ENCODE results near the gene PFKM. TPM values are rescaled to one million over a fixed set of nuclear protein-coding genes. Genes with fewer than 3 reads are reported as not detected.
"Not testable (repeated sequence)": the region's sequence is repeated elsewhere in the genome, so short reads cannot be mapped to it uniquely, and the experiment has no call there.

The PFKM gene
- total RNA-seq, 4 donors from 2014 or later: 15.1 to 28.1 (median 26.0) TPM

GRCh38 chr12:48145981-48146380, 26.8 kb downstream of the PFKM start:
- WGBS, 2 donors: 51 to 65% methylated on average over 1 of the region's 1 CpG
- TF ChIP-seq POLR2A (IDR thresholded peaks at IDR 0.05): no peak
- no peak for TF ChIP-seq CTCF (IDR thresholded peaks at IDR 0.05)
- no peak overlapping the region for H3K4me3 ChIP-seq (ENCODE audit: low read depth, poor library complexity, severe bottlenecking)
- no peak for DNase-seq (ENCODE audit: low spot score in 2 of 2)
- intact Hi-C loops (cut with DNase I; ENCODE audit: low total_unique reads): no loop called here

GRCh38 chr12:48151103-48151771, 32.1 kb downstream of the PFKM start:
- intact Hi-C loops (cut with DNase I; ENCODE audit: low total_unique reads): no loop called here
- 61 to 81% methylated on average over 2 of the region's 2 CpGs for WGBS, 2 donors

GRCh38 chr12:48155786-48156185, 36.6 kb downstream of the PFKM start:
- intact Hi-C loops (cut with DNase I; ENCODE audit: low total_unique reads); DNase-seq (ENCODE audit: low spot score in 2 of 2); H3K4me3 ChIP-seq (ENCODE audit: low read depth, poor library complexity, severe bottlenecking): not testable (repeated sequence)
- WGBS, 2 donors: 96 to 97% methylated on average over 5 of the region's 5 CpGs

More at GRCh38 chr12:48151103-48151771, 32.1 kb downstream of the PFKM start:
- TF ChIP-seq POLR2A (IDR thresholded peaks at IDR 0.05) (no peak), CTCF (IDR thresholded peaks at IDR 0.05) (no peak)
- DNase-seq (ENCODE audit: low spot score in 2 of 2): no peak
- H3K4me3 ChIP-seq (ENCODE audit: low read depth, poor library complexity, severe bottlenecking): no peak overlapping the region

- peak overlapping the region; percentile 61 for H3K4me3 ChIP-seq (ENCODE audit: low read depth, poor library complexity, severe bottlenecking)
- intact Hi-C loops (cut with DNase I; ENCODE audit: low total_unique reads): no loop called here
- TF ChIP-seq CTCF (IDR thresholded peaks at IDR 0.05): no peak
- no peak for TF ChIP-seq POLR2A (IDR thresholded peaks at IDR 0.05)
- 22 to 28% methylated on average over 8 of the region's 8 CpGs for WGBS, 2 donors
- DNase-seq (ENCODE audit: low spot score in 2 of 2): no peak
These were observed 37.5 kb downstream of the PFKM start for GRCh38 chr12:48156652-48157017.

GRCh38 chr12:48157018-48157888, 38.1 kb downstream of the PFKM start, which contains the start of gene ASB8:
Gene ASB8 (minus strand): TSS chr12:48157515. CDS start chr12:48153496, 4,019 bp downstream.
- peak; percentile 98 to 100 for DNase-seq (ENCODE audit: low spot score in 2 of 2)
- intact Hi-C loops (cut with DNase I; ENCODE audit: low total_unique reads): no loop called here
- WGBS, 2 donors: 1% methylated on average over 55 to 56 of the region's 56 CpGs
- peak within 1 kb of the TSS; percentile 61 for H3K4me3 ChIP-seq (ENCODE audit: low read depth, poor library complexity, severe bottlenecking)
- TF ChIP-seq CTCF (IDR thresholded peaks at IDR 0.05) (no peak), POLR2A (IDR thresholded peaks at IDR 0.05) (no peak)

GRCh38 chr12:48157889-48158370, 38.8 kb downstream of the PFKM start:
- no peak for TF ChIP-seq POLR2A (IDR thresholded peaks at IDR 0.05)
- TF ChIP-seq CTCF (IDR thresholded peaks at IDR 0.05): no peak
- no peak for DNase-seq (ENCODE audit: low spot score in 2 of 2)
- intact Hi-C loops (cut with DNase I; ENCODE audit: low total_unique reads): no loop called here
- 57 to 64% methylated on average over 3 of the region's 3 CpGs for WGBS, 2 donors
- H3K4me3 ChIP-seq (ENCODE audit: low read depth, poor library complexity, severe bottlenecking): no peak overlapping the region
